Transverse colon (tissue), 4 donors: Measurements from ENCODE around the gene LAMP1.

Experiments used
- CTCF ChIP-seq, 5 experiments: fragments of 200-600 bp in 3 of 5; fragments of 450-650 bp in 2 of 5; sonication (generic) in 3 of 5; IDR thresholded peaks; 1 replicate in 2 of 5; 2 replicates in 3 of 5; pipeline ENCODE4 v1.5.1; 2016 to 2017; ENCODE audit warnings: antibody characterized with exemption in 5 of 5, inconsistent platforms in 3 of 5, mild to moderate bottlenecking in 2 of 5, moderate library complexity in 1 of 5
- POLR2A ChIP-seq: fragments of 450-650 bp; IDR thresholded peaks from one replicate; pipeline ENCODE4 v1.6.1; 2016; ENCODE audit warnings: antibody characterized with exemption, mild to moderate bottlenecking, moderate library complexity
- POLR2AphosphoS5 ChIP-seq, 3 donors: sonication (generic); formaldehyde crosslinking; IDR thresholded peaks; one replicate each; pipeline ENCODE4 v1.6.1; 2016; ENCODE audit warnings: antibody characterized with exemption in 3 of 3

GRCh38 chr13:113367020-113367560 is 70.1 kb downstream of the LAMP1 start:
- TF ChIP-seq CTCF (IDR thresholded peaks at IDR 0.05) (no peak), POLR2A (no peak), POLR2AphosphoS5 (IDR thresholded peaks at IDR 0.05) (no peak)
